GM21786 (cell line): ENCODE results near the gene PGC.

Source experiments
- ATAC-seq: cut with Tn5 transposase; IDR thresholded peaks from one replicate; pipeline ENCODE4 v1.9.1; 2021; ENCODE audit not compliant: unreplicated experiment

PGC gene

DNA sequence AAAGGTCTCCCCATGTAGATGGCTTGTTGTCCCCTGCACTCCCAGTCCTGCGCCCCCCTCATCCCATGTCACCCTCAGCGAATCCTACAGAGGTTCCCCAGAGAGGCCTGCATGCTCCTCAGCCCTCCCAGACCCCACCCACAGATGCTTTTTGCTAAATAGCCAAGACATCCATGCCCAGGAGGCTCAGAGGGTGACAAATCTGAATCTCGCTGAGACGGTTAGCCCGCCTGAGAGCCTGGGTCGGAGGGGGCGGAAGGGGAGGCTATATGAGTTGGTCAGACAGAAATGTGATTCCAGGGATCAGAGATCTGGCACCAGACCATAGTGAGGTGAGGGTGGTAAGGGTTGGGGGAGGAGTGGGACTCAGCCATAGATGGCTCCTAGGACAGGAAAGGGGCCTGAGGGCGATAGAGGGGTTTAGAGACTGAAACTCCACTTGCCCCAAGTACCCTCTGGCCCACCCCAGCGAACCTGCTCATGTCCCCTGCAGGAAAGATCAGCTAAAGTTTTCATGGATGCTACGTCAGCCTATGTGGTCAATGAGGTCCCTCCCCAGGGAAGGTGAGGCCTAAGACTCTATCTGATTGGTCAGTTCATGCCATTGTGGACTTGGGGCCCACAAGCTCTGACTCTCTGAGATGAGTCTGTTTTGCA is 45.0 kb downstream of the PGC start:
- no peak for ATAC-seq

- no peak for ATAC-seq
Observed at GRCh38 chr6:41700463-41701347, 46.5 kb downstream of the PGC start.

DNA sequence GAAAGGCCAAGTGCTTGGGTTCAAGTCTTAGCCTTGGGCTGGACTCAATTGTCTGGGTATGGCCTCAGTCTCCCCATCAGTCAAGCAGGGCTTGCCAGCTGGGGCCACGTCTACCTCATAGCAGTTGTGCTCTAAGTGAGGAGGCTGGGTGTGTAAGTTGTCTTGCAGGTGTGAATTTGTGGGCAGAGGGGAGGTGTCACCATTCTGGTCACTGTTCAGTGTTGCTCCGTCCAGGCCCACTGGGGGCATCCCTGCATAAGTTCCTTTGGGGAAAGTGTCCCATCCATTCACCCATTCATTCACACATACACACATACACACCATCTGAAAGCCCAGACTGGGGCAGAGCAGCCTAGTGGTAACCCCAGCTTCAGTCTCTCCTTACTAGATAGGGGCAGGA is 48.1 kb downstream of the PGC start:
- no peak for ATAC-seq

GRCh38 chr6:41697861-41698781 is 49.1 kb downstream of the PGC start:
- no peak for ATAC-seq

- ATAC-seq: no peak
Observed at GRCh38 chr6:41696788-41697187, 50.4 kb downstream of the PGC start.

GRCh38 chr6:41695825-41696224 is 51.4 kb downstream of the PGC start:
- no peak for ATAC-seq

DNA sequence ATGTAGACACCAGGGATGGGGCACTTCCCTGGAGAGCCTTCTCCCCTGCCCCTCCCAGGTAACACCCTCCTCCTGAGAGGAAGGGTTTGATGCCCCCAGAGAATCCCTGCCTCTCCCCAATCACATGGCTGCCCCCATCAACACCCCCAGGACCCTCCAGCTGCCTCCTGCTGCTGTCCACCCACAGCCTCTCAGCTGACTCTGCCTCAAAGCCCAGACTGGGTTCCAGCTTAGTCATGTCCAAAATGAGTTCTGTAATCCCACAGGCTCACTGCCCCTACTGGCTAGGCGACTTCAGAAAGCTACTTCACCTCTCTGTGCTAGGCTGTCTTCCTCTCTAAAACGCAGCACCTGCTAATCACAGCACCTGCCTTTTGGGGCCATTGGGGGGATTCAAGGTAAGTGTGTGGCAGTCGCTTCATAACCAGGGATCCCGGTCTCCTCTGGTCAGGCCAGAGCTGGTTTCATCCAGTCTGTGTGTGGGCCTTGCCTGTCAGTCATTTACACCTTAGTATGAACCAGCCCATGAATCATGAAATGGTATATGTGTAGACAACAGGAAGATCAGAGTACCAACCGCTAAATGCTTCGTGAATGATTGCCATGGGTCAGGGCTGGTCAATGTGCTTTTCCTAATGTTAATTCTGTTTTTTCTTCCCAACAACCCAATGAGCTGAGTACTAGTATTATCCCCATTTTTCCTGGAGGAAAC is 52.2 kb downstream of the PGC start:
- ATAC-seq: no peak

DNA sequence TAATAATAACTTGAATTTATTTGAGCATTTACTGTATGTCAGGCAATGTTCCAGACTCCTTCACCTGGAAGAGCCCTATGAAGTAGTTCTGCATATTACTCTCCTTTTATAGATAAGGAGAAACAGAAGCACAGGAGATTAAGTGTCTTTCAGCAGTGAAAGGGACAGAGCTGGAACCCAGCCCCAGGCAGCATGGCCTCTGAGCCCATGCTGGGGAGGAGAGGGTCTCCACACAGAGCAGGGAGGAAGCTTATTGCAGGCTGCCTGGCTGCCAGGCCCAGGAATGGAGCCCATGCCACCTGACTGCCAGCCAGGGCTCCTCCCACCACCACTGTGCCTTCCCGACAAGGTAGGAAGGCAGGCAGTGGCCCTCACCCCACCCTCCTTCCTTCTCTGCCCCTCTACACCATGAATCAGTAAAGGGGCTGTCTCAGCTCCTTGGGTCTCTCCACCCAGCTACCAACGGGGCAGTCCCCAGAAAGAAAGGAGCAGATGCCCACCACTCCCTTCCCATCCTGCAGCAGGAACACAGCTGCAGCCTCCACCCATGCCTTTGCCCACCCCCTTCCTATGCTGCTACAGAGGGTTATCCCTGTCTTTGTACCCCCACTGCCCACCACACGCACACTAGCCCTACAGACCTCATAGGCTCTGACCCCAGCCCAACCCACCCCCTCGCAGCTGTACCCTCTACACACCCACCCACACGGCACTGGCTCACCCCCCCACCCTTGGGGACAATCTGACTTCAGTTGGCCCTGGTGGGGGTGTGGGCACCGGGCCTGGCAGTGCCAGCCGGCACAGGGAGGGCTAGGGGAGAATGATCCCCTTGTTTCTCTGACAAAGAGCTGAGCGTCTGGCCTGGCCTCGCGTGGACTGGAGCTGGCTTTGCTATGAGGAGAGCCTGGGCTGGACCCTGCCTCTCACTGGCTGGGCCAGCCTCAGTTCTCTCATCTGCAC is 53.6 kb downstream of the PGC start:
- ATAC-seq: no peak

DNA sequence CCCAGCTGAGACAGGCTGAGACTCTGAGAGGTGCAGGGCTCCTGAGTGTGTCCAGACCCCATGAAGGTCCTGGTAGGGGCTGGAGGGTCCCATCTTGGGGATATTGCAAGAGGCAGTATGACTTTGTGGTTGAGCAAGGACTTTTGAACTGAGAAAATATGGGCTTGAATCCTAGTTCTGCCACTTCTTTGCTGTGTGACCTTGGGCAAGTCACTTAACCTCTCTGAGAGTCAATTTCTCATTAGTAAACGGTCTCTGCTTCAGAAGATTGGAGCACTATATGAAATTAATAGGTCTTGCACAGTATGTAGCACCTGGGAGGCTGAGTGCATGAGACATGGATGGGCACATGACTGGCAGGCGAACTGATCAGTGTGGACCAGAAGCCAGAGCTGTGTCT is 54.5 kb downstream of the PGC start:
- no peak for ATAC-seq

DNA sequence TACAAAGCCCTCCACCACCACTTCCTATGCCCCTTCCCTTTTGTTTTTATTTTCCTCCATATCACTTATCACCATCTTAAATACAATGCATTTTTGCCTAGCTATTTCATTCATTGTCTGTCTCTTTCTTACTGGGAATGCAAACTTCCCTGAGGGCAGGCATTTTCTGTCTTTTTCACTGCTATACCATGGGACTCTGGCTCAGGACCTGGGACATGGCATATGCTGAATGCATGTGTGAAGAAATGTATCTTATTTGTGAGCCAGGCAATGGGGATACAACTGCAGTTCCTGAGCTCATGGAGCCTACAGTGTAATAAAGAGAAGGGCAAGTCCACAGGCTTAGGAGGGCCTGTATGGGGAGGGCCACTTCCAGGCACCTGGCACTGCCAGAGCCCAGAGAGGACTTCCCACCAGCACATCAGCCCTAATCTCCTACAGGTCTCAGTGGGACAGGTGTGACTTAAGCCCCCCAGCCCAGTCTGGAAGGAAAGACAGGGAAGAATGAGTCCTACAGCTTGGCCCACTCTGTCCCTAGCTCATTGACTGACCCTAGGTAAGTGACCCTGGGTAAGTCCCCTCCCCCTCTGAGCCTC is 55.0 kb downstream of the PGC start:
- no peak for ATAC-seq

DNA sequence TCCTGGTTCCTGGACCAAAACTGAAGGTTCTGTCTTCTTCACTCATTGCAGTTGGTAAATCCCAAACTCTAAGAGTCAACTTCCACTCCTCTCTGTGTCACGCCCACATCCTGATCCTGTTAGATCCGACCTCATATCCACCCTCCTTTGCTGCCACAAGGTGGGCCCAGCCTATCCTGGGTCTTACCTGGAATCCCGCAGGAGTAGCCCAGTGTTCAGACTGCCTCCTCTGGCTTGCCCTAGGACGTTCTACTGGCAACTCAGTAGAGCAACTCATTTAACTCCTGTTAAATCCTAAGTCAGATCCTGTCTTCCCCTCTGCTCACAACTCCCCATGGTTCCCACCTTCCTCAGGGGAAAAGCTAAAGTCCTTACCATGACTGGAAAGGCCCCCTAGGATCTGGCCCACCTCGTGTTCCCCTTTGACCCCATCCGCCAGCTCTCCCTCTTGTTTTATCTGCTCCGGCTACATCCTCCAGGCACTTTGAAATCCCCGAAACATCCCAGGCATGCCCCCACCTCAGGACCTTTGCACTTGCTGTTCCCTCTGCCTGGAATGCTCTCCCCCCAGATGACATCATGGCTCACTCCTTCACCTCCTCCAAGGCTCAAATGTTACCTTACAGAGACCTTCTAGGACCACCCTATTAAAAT is 55.6 kb downstream of the PGC start:
- no peak for ATAC-seq

- no peak for ATAC-seq
Observed at GRCh38 chr6:41690541-41691330, 56.5 kb downstream of the PGC start.

DNA sequence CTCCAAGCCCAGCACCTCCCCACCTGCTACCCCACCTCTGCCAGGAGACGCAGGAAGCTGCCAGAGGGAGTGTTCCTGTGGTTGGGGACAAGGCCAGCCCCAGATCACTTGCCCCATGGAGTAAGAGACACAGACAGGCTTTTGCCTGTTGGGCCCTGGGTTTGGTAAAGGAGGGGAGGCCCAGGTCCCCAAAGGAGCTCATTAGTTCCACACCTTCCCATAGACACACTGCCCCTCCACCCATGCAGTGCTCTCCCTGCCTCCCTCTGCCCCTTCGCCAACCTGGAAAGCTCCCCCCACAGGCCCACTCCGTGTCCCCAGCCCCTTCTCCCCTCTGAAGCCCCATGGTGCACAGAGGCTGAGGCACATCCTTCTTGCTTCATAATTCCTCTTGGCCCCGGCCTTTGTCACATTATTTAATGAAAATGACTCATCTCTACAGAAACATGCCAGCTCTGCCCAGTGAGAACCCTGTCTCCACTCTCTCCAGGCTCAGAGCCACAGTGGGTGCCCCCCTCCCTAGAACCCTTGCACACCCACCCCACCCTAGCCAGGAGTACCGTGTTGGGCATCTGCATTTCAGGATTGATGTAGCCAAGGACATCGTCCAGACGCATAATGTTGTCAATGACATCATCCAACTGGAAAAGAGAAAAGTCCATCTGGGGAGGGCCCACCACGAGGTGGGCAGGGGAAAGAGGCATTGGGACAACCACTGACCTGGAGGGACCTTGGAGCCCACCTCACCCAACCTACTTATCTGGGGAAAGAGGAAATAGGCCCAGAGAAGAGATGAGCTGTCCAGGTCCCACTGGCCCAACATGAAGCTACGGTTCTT is 57.8 kb downstream of the PGC start:
- no peak for ATAC-seq

GRCh38 chr6:41688256-41688965 is 58.8 kb downstream of the PGC start:
- ATAC-seq: no peak

- no peak for ATAC-seq
Observed at GRCh38 chr6:41687501-41688175, 59.6 kb downstream of the PGC start.
